Eye (tissue), 1 donor: ENCODE data around the gene SDHB.
A peak's percentile ranks its signal among the peaks of the same experiment; 100 is the strongest.
"Not testable (repeated sequence)": the region's sequence is repeated elsewhere in the genome, so short reads cannot be mapped to it uniquely, and the experiment has no call there.

Experiments used
- DNase-seq: peaks from one replicate; pipeline ENCODE4 v3.0.0-alpha.2; 2015

SDHB gene

GRCh38 chr1:17071794-17072193 is 18.0 kb upstream of the SDHB start:
- DNase-seq, result no peak

GRCh38 chr1:17070163-17070525 is 16.3 kb upstream of the SDHB start:
- DNase-seq, result no peak

GRCh38 chr1:17069452-17070162 is 15.8 kb upstream of the SDHB start:
- DNase-seq, result no peak

GRCh38 chr1:17068789-17069188 is 15.0 kb upstream of the SDHB start:
- no peak for DNase-seq

GRCh38 chr1:17067465-17068240 is 13.8 kb upstream of the SDHB start:
- no peak for DNase-seq

GRCh38 chr1:17067069-17067426 is 13.2 kb upstream of the SDHB start:
- no peak for DNase-seq

GRCh38 chr1:17066361-17067068 is 12.7 kb upstream of the SDHB start:
- DNase-seq, result no peak

- DNase-seq, result no peak
Observed at GRCh38 chr1:17065666-17066065, 11.8 kb upstream of the SDHB start.

GRCh38 chr1:17062751-17063150 is 8.9 kb upstream of the SDHB start:
- DNase-seq, result not testable (repeated sequence)

- DNase-seq, result no peak
Observed at GRCh38 chr1:17061892-17062291, 8.1 kb upstream of the SDHB start.

GRCh38 chr1:17061486-17061885 is 7.7 kb upstream of the SDHB start:
- DNase-seq, result no peak

GRCh38 chr1:17060306-17060749 is 6.5 kb upstream of the SDHB start:
- DNase-seq, result no peak

GRCh38 chr1:17059391-17060305 is 5.8 kb upstream of the SDHB start:
- DNase-seq, result peak; percentile 83

GRCh38 chr1:17056551-17056950 is 2.7 kb upstream of the SDHB start:
- DNase-seq, result no peak

- DNase-seq, result no peak
Observed at GRCh38 chr1:17055801-17056200, 2.0 kb upstream of the SDHB start.

- DNase-seq, result no peak
Observed at GRCh38 chr1:17053086-17053684, 647 bp downstream of the SDHB start.

GRCh38 chr1:17052641-17053040 is 1.2 kb downstream of the SDHB start:
- DNase-seq, result no peak

- DNase-seq, result no peak
Observed at GRCh38 chr1:17052038-17052437, 1.8 kb downstream of the SDHB start.

GRCh38 chr1:17047924-17048323 is 5.9 kb downstream of the SDHB start:
- no peak for DNase-seq

GRCh38 chr1:17046334-17046657 is 7.5 kb downstream of the SDHB start:
- no peak for DNase-seq

- peak; percentile 83 for DNase-seq
Observed at GRCh38 chr1:17045634-17046333, 8.0 kb downstream of the SDHB start.

GRCh38 chr1:17045150-17045549 is 8.7 kb downstream of the SDHB start:
- no peak for DNase-seq
